PC-9 (cell line): ENCODE results near the gene HBE1.

ENCODE experiments used
- CTCF ChIP-seq: fragments of 200-600 bp; sonication (generic); conservative IDR thresholded peaks from 2 replicates; pipeline ENCODE4 v1.6.1; 2017; ENCODE audit warnings: mixed run types, antibody characterized with exemption, mild to moderate bottlenecking, moderate library complexity
- EZH2 ChIP-seq: fragments of 200-600 bp; sonication (generic); IDR thresholded peaks from 2 replicates; pipeline ENCODE4 v1.8.0; 2017; ENCODE audit warnings: antibody characterized with exemption, low read depth

GRCh38 chr11:5235364-5236095 lies 34.2 kb downstream of the HBE1 start:
- TF ChIP-seq CTCF, result no peak
- TF ChIP-seq EZH2, result no peak
